Psoas muscle (tissue), 8 donors: ENCODE measurements around the gene KLHL25. TPM values are rescaled to one million over a fixed set of nuclear protein-coding genes. Genes with fewer than 3 reads are reported as not detected.
A peak's percentile ranks its signal among the peaks of the same experiment; 100 is the strongest.

Experiments used
- ATAC-seq, 4 donors: fragments of 200-7000 bp; cut with Tn5 transposase; one replicate each; pipeline ENCODE4 v1.9.1; 2020; ENCODE audit warnings: moderate library complexity in 3 of 4, mild to moderate bottlenecking in 2 of 4
- DNase-seq, 2 donors: peaks; one replicate each; pipeline ENCODE4 v3.0.0-alpha.2; 2020
- H3K27ac ChIP-seq: fragments of 200-600 bp; one replicate; pipeline ENCODE4 v1.8.0; 2022
- H3K27me3 ChIP-seq, 3 donors: fragments of 200-600 bp in 1 of 3; one replicate each; pipeline versions ENCODE4 v1.6.1 to v1.8.0; 2013 to 2022; ENCODE audit warnings: low read length in 2 of 3, mild to moderate bottlenecking in 2 of 3, moderate library complexity in 1 of 3; ENCODE audit not compliant: insufficient read depth in 3 of 3
- H3K36me3 ChIP-seq, 2 donors: fragments of 200-600 bp in 1 of 2; one replicate each; pipeline versions ENCODE4 v1.6.1 to v1.8.0; 2013 to 2022; ENCODE audit warnings: low read depth in 1 of 2, mild to moderate bottlenecking in 1 of 2, moderate library complexity in 1 of 2; ENCODE audit not compliant: insufficient read depth in 1 of 2
- H3K4me1 ChIP-seq: fragments of 200-600 bp; one replicate; pipeline ENCODE4 v1.8.0; 2022
- H3K4me3 ChIP-seq: fragments of 200-600 bp; one replicate; pipeline ENCODE4 v1.8.0; 2022; ENCODE audit warnings: mild to moderate bottlenecking
- H3K9me3 ChIP-seq: fragments of 200-600 bp; one replicate; pipeline ENCODE4 v1.8.0; 2022
- WGBS, 3 donors: extraction: QIAGEN DNeasy Blood & Tissue Kit; methylation state at CpG; one replicate each; pipeline versions ENCODE4 v1.1.6 to v1.1.7; 2013; 5-methylcytosine and 5-hydroxymethylcytosine counted together
- intact Hi-C, 2 donors: fragments of 100-400 bp; cut with DNase I; formaldehyde crosslinking; loops; one replicate each; pipeline versions ENCODE4 v1.11.0 to v1.14.2; 2022
- polyA plus RNA-seq, 3 donors: library from polyadenylated mRNA; stranded (reverse); fragments of 200-250 nt; gene quantifications; one replicate each; pipeline ENCODE4 v1.2.3, GENCODE V29; 2013
- total RNA-seq, 4 donors: library from RNA; stranded (reverse); fragmentation: NEBNext Ultra II Directional in 2 of 4; extraction: Animal tissue kit (Norgen Biotek cat#: 25700) in 2 of 4; gene quantifications; one replicate each; pipeline versions ENCODE4 v1.2.1 to v1.2.4, GENCODE V29; 2021 to 2023
- TF ChIP-seq, protein P1 (sequence below): fragments of 200-600 bp; IDR thresholded peaks from one replicate; pipeline ENCODE4 v1.8.0; 2022; ENCODE audit warnings: antibody characterized with exemption
- donor health status: healthy with polysubstance abuse.
- donor health status: DM: no; HTN: no; CAD: no; lungs with moderate emphysema.
- donor health status: Bipolar disorder and iron deficiency.
- donor health status: healthy.
- donor health status: DM: yes; HTN: yes; CAD: no.
- donor health status: DM: no; HTN: no; CAD: no.
- donor health status: DM: no; HTN: no; CAD: no.
- donor health status: DM: yes; HTN: yes; CAD: no.

Gene KLHL25
- total and polyA plus RNA-seq, 7 donors: 3.8 to 15.7 (median 8.1) TPM

DNA sequence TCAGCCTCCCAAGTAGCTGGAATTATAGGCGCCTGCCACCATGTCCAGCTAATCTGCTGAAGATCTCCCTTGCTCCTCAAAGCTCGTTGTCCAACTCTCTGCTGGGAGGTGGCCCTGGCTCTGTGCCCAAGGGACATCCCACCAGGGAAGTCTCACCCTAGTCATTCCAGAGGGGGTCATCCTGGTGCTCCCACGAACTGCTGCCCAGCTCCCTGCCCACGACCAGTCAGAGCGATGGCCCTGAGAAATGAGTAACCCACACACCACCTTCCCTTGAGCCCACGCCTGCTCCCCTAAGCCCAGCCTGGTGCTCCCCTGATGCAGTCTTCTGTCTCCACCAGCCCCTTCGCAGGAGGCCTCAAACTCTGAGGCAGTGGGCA is 5.2 kb downstream of the KLHL25 start:
- DNase-seq (no peak), ATAC-seq (no peak)
- Histone ChIP-seq H3K4me3 (no peak overlapping the region), H3K4me1 (peaks cover 48% of the 10 kb centered on the region), H3K27ac (no peak overlapping the region), H3K36me3 (no peaks in the 10 kb centered on the region), H3K27me3 (no peaks in the 10 kb centered on the region), H3K9me3 (no peaks in the 10 kb centered on the region)
- WGBS, 3 donors: 84 to 92% (median 87%) methylated on average over 7 of the region's 7 CpGs
- intact Hi-C loops: loop anchor here in 1 of 2 donors (5.0 kb wide), 1 partner anchor 373 kb away; no protein-coding TSS in a partner anchor
- TF ChIP-seq, protein P1, sequence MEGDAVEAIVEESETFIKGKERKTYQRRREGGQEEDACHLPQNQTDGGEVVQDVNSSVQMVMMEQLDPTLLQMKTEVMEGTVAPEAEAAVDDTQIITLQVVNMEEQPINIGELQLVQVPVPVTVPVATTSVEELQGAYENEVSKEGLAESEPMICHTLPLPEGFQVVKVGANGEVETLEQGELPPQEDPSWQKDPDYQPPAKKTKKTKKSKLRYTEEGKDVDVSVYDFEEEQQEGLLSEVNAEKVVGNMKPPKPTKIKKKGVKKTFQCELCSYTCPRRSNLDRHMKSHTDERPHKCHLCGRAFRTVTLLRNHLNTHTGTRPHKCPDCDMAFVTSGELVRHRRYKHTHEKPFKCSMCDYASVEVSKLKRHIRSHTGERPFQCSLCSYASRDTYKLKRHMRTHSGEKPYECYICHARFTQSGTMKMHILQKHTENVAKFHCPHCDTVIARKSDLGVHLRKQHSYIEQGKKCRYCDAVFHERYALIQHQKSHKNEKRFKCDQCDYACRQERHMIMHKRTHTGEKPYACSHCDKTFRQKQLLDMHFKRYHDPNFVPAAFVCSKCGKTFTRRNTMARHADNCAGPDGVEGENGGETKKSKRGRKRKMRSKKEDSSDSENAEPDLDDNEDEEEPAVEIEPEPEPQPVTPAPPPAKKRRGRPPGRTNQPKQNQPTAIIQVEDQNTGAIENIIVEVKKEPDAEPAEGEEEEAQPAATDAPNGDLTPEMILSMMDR: no peak

DNA sequence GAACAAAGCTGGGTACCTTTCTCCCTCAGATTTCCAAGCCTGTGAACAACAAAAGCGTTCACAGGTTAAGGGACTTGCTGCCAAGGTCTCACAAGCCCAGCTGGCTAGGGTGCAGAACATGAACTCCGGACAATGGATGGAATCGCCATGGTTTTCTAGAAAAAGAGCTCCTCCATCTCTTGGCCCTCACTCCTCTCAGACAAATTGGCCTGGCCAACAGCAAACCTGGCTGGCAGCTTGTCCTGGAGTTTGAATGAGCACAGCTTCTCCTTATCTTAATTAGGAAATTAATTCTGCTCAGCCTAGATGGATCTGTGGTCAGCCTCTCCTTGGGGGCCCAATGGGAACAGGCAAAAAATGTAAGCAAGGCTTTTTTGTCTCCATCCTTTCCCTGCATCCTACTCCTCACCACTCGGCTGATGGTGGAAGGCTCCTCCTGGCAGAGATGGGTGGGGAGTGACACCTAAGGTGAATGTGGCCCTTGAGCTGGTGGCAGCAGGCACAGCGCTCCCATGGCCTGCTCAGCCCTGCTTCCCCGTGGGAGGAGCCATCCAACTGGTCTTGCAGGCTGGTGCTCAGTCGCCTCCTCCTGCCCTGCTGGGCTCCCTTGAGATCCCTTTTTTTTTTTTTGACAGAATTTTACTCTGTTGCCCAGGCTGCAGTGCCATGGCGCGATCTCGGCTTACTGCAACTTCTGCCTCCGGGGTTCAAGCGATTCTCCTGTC is 5.8 kb downstream of the KLHL25 start:
- intact Hi-C loops: loop anchor here in 1 of 2 donors (5.0 kb wide), 1 partner anchor 373 kb away; no protein-coding TSS in a partner anchor
- TF ChIP-seq, protein P1: no peak
- no peaks in the 10 kb centered on the region for H3K36me3 ChIP-seq
- H3K27ac ChIP-seq: no peak overlapping the region
- no peaks in the 10 kb centered on the region for H3K27me3 ChIP-seq
- peaks cover 54% of the 10 kb centered on the region for H3K4me1 ChIP-seq
- WGBS, 3 donors: 82 to 92% (median 84%) methylated on average over 11 to 12 of the region's 12 CpGs
- no peak overlapping the region for H3K4me3 ChIP-seq
- no peak for DNase-seq
- no peak for ATAC-seq
- H3K9me3 ChIP-seq: no peaks in the 10 kb centered on the region

DNA sequence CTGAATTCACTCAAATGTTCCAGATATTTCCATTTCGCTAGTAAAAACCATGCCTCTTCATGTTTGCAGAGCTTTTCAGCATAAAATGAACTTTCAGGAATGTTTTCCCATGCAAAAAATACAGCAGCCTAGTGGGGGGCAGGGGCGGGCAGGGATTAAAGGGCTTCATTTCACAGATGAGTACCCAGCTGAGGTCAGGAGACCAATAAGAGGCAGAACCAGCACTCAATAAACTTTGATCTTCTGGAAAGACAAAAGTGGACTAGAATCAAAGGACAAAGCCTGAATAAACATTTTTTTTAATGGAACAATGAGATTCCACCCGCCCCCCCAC is 8.0 kb downstream of the KLHL25 start:
- DNase-seq (no peak), ATAC-seq (no peak)
- Histone ChIP-seq H3K4me3 (peak overlapping the region; percentile 32), H3K27ac (peak overlapping the region; percentile 89), H3K4me1 (peaks cover 52% of the 10 kb centered on the region), H3K36me3 (no peaks in the 10 kb centered on the region), H3K9me3 (no peaks in the 10 kb centered on the region), H3K27me3 (no peaks in the 10 kb centered on the region)
- WGBS, 3 donors: 82 to 84% (median 83%) methylated on average over 3 of the region's 3 CpGs
- TF ChIP-seq, protein P1: no peak
- intact Hi-C loops: loop anchor here in 1 of 2 donors (5.0 kb wide), 1 partner anchor 376 kb away; no protein-coding TSS in a partner anchor

DNA sequence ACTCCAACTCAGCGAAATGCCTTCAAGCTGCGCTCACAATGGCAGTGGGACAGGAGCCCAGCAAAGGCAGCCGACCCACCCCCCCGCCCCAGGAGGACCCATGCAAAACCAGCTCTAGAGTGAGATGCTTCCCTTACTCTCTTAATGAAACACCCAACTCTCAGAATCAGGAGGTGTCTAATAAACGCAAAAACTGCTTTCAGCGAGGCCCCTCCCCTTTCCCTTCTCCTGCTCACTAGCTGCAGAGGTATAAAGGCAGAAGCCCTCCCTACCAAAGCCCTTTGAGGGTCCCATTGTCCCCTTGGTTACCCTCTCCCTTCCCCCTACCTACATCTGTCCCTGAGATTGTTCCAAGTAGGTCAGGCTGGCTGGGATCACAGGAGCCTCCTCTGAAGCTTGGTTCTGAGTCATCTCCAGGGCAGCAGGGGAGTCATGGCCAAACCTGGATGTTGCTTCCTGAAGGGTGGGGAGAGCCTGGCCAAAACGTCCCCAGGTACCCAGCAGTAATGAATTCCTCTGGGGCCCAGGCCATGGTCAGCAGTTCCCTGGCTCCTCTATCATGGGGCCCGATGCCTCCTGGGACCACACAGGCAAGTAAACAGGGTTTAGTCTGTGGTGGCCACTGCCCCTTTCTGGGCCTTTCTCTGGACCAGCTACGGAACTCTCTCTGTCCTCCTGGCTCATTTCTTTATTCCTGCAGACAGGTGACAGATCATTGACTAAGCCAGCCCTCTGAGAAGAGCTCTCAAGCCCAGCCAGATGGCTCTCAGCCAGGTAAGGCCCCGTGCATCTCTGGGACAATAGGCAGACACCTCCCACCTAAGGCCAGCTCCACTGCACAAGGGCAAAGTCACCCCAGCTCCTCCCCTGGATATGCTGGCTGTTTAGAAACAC is 8.6 kb downstream of the KLHL25 start:
- intact Hi-C loops: loop anchor here in 1 of 2 donors (5.0 kb wide), 1 partner anchor 376 kb away; no protein-coding TSS in a partner anchor
- ATAC-seq (peak; percentile 92 to 96 (median 94)), DNase-seq (peak; percentile 57 to 82)
- Histone ChIP-seq H3K4me1 (peaks cover 58% of the 10 kb centered on the region), H3K27ac (peak overlapping the region; percentile 89), H3K4me3 (peak overlapping the region; percentile 32), H3K36me3 (no peaks in the 10 kb centered on the region), H3K9me3 (no peaks in the 10 kb centered on the region), H3K27me3 (no peaks in the 10 kb centered on the region)
- WGBS, 3 donors: 15 to 22% (median 17%) methylated on average over 9 to 10 of the region's 10 CpGs
- TF ChIP-seq, protein P1: no peak
